NB4 (cell line): Measurements from ENCODE around the gene CRIP2.

Experiments
- MYC ChIP-seq: IDR thresholded peaks from 2 replicates; pipeline ENCODE4 v1.6.1; 2011; ENCODE audit warnings: low read depth, low read length
- POLR2A ChIP-seq: IDR thresholded peaks from 2 replicates; pipeline ENCODE4 v1.6.1; 2011; ENCODE audit warnings: mild to moderate bottlenecking; ENCODE audit not compliant: insufficient read length; ENCODE audit errors: extremely low read depth
- TF ChIP-seq, protein P1 (sequence below): IDR thresholded peaks from one replicate; pipeline ENCODE4 v1.5.1; 2012; ENCODE audit warnings: low read depth, low read length
- TF ChIP-seq, protein P2 (sequence below): IDR thresholded peaks from 2 replicates; pipeline ENCODE4 v1.6.1; 2011; ENCODE audit warnings: low read depth, low read length

DNA sequence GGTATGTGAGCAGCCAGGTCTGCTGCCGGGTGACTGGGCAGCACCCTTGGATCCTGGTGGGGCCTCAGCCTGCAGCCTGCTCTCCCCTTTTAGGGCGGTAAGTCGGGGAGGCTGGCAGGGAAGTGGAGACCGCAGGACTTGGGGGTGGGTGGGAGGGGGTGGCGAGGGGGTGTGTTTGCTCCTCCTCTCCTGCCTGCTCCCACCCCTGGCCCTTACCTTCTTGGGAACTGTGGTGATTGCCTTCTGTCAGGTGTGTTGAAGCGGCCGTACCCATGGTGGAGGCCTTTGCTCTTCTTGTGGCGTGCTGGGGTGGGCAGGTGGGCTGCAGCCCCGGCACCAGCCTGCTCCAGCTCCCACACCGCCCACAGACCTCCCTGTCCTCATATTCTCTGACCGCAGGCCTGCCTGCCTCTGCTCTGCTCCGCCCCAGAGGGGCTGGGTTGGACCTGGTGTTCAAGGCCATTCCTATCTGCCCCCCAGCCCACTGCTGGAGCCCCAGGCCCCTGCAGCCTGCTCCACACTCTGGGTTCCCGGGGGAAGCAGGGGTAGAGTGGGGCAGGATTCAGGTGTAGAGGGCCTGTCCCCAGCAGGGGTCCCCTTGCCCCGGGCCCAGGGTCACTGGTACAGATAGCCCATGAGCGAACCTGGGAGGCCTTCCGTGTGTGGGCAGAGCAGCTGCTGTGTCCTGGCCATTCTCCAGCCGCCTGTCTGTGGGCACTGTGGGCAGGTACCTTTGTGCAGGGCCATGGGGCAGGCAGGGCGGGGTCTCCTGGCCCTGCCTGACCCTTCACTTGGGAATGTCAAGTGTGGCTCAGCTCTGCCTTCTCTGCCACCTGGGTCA is 21.6 kb downstream of the CRIP2 start:
- TF ChIP-seq, protein P1, sequence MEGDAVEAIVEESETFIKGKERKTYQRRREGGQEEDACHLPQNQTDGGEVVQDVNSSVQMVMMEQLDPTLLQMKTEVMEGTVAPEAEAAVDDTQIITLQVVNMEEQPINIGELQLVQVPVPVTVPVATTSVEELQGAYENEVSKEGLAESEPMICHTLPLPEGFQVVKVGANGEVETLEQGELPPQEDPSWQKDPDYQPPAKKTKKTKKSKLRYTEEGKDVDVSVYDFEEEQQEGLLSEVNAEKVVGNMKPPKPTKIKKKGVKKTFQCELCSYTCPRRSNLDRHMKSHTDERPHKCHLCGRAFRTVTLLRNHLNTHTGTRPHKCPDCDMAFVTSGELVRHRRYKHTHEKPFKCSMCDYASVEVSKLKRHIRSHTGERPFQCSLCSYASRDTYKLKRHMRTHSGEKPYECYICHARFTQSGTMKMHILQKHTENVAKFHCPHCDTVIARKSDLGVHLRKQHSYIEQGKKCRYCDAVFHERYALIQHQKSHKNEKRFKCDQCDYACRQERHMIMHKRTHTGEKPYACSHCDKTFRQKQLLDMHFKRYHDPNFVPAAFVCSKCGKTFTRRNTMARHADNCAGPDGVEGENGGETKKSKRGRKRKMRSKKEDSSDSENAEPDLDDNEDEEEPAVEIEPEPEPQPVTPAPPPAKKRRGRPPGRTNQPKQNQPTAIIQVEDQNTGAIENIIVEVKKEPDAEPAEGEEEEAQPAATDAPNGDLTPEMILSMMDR = no peak
- TF ChIP-seq, protein P2, sequence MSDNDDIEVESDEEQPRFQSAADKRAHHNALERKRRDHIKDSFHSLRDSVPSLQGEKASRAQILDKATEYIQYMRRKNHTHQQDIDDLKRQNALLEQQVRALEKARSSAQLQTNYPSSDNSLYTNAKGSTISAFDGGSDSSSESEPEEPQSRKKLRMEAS = no peak
- TF ChIP-seq POLR2A = no peak
- no peak for TF ChIP-seq MYC
